ENCODE results near the gene ARHGAP10.
A peak's percentile ranks its signal among the peaks of the same experiment; 100 is the strongest.

The ARHGAP10 gene

GRCh38 chr4:147780137-147780777 is 48.4 kb downstream of the ARHGAP10 start:
- Histone ChIP-seq H3K36me3 (no peaks in the 10 kb centered on the region), H3K27ac (no peak overlapping the region), H3K27me3 (no peaks in the 10 kb centered on the region), H3K9me3 (no peaks in the 10 kb centered on the region), H3K4me3 (no peak overlapping the region), H3K4me1 (peaks cover 0 to 70% (median 36%) of the 10 kb centered on the region in 4 donors)
- intact Hi-C loops (cut with DNase I; ENCODE audit: low total_unique reads): no loop called here
- DNase-seq: peak in 1 of 2 donors; percentile 61
- TF ChIP-seq, protein P1, sequence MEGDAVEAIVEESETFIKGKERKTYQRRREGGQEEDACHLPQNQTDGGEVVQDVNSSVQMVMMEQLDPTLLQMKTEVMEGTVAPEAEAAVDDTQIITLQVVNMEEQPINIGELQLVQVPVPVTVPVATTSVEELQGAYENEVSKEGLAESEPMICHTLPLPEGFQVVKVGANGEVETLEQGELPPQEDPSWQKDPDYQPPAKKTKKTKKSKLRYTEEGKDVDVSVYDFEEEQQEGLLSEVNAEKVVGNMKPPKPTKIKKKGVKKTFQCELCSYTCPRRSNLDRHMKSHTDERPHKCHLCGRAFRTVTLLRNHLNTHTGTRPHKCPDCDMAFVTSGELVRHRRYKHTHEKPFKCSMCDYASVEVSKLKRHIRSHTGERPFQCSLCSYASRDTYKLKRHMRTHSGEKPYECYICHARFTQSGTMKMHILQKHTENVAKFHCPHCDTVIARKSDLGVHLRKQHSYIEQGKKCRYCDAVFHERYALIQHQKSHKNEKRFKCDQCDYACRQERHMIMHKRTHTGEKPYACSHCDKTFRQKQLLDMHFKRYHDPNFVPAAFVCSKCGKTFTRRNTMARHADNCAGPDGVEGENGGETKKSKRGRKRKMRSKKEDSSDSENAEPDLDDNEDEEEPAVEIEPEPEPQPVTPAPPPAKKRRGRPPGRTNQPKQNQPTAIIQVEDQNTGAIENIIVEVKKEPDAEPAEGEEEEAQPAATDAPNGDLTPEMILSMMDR (IDR thresholded peaks at IDR 0.05): no peak

DNA sequence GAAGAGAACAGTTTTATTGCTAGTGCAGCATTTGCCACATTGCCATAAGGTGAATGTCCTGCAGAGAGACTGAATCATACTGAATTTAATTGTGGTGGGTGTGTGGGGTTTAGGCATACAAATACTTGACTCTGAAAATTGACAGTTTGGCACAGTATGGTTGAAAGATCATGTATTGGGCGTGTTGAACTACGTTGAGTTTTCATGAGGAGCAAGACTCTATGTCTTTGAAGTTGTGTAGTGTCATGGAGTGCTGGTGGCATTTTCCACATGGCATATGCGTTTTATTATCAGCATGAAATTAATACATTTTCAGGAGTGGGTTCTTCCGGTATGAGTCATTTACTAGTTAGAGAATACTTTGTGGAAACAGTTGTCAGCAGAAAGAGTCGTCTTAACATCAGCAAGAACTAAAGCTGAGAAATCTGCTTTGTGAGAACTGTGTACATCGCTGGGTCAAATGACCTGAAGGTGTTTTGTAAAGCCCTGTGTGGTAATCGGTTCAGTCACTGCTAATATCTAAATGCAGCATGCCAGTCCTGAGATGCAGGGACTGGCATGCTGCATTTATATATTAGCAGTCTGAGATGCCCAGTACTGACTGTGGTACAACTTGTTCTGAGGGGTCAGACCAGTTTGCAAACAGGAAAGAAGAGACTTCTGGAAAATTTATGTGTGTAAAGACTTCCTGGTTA is 50.3 kb downstream of the ARHGAP10 start:
- intact Hi-C loops (cut with DNase I; ENCODE audit: low total_unique reads): no loop called here
- DNase-seq: no peak
- Histone ChIP-seq H3K36me3 (no peaks in the 10 kb centered on the region), H3K9me3 (no peaks in the 10 kb centered on the region), H3K4me3 (no peak overlapping the region), H3K27ac (peak overlapping the region in 1 of 2 donors; percentile 10), H3K27me3 (no peaks in the 10 kb centered on the region), H3K4me1 (peaks cover 0 to 70% (median 38%) of the 10 kb centered on the region in 4 donors)
- TF ChIP-seq, protein P1 (IDR thresholded peaks at IDR 0.05): no peak

- TF ChIP-seq, protein P1 (IDR thresholded peaks at IDR 0.05): no peak
- no peaks in the 10 kb centered on the region for H3K9me3 ChIP-seq
- H3K36me3 ChIP-seq: no peaks in the 10 kb centered on the region
- DNase-seq: no peak
- H3K27me3 ChIP-seq: no peaks in the 10 kb centered on the region
- peaks cover 0 to 70% (median 34%) of the 10 kb centered on the region in 4 donors for H3K4me1 ChIP-seq
- no peak overlapping the region for H3K27ac ChIP-seq
- intact Hi-C loops (cut with DNase I; ENCODE audit: low total_unique reads): no loop called here
- H3K4me3 ChIP-seq: no peak overlapping the region
These were observed 53.2 kb downstream of the ARHGAP10 start for GRCh38 chr4:147785129-147785528.

GRCh38 chr4:147786031-147786430 is 54.1 kb downstream of the ARHGAP10 start:
- intact Hi-C loops (cut with DNase I; ENCODE audit: low total_unique reads): no loop called here
- DNase-seq: no peak
- no peaks in the 10 kb centered on the region for H3K36me3 ChIP-seq
- no peaks in the 10 kb centered on the region for H3K9me3 ChIP-seq
- no peaks in the 10 kb centered on the region for H3K27me3 ChIP-seq
- TF ChIP-seq, protein P1 (IDR thresholded peaks at IDR 0.05): no peak
- no peak overlapping the region for H3K27ac ChIP-seq
- H3K4me1 ChIP-seq: peaks cover 0 to 70% (median 32%) of the 10 kb centered on the region in 4 donors
- no peak overlapping the region for H3K4me3 ChIP-seq

DNA sequence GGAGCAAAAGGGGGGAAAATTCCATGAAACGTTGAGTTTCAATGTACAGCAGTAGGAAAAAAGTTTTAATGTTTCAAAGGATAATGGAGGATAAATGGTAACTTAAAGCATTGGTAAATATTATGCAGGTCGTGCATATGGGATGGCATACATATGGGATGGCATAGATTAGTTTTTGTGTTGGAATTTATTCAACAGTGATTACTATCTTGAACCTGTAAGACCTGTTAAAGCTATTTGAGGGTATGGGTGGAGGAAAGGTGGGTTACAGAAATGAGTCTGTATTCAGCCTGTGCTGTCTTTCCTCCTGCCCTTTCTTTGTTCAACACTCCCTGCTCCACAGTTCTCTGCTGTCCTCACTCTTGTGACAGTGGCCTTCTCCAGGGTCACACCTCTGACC is 54.6 kb downstream of the ARHGAP10 start:
- peaks cover 0 to 74% (median 33%) of the 10 kb centered on the region in 4 donors for H3K4me1 ChIP-seq
- DNase-seq: no peak
- no peak overlapping the region for H3K4me3 ChIP-seq
- H3K27me3 ChIP-seq: no peaks in the 10 kb centered on the region
- H3K9me3 ChIP-seq: no peaks in the 10 kb centered on the region
- no peaks in the 10 kb centered on the region for H3K36me3 ChIP-seq
- H3K27ac ChIP-seq: peak overlapping the region in 1 of 2 donors; percentile 27
- TF ChIP-seq, protein P1 (IDR thresholded peaks at IDR 0.05): no peak
- intact Hi-C loops (cut with DNase I; ENCODE audit: low total_unique reads): no loop called here

All from tibial artery (tissue), 4 donors.